Muscle of leg (tissue), 11 donors: ENCODE results near the gene MALRD1. TPM values are rescaled to one million over a fixed set of nuclear protein-coding genes. Genes with fewer than 3 reads are reported as not detected.

Experiments used
- DNase-seq: peaks from one replicate; pipeline ENCODE4 v3.0.0; 2013
- H3K27ac ChIP-seq: one replicate; pipeline ENCODE4 v1.5.1; 2013; ENCODE audit warnings: mild to moderate bottlenecking, low read length, control low read depth
- H3K27me3 ChIP-seq: one replicate; pipeline ENCODE4 v1.6.1; 2013; ENCODE audit warnings: low read length; ENCODE audit not compliant: control insufficient read depth, insufficient read depth
- H3K36me3 ChIP-seq: one replicate; pipeline ENCODE4 v1.6.1; 2013; ENCODE audit warnings: low read length; ENCODE audit not compliant: control insufficient read depth, insufficient read depth
- H3K4me1 ChIP-seq: one replicate; pipeline ENCODE4 v1.6.1; 2013; ENCODE audit warnings: low read length; ENCODE audit not compliant: control insufficient read depth, insufficient read depth
- H3K4me3 ChIP-seq: one replicate; pipeline ENCODE4 v1.5.1; 2013; ENCODE audit warnings: low read length, control low read depth
- H3K9me3 ChIP-seq: replicated peaks from 2 replicates; pipeline ENCODE4 v1.6.1; 2013; ENCODE audit warnings: low read depth, low read length; ENCODE audit not compliant: control insufficient read depth
- WGBS: methylation state at CpG from one replicate; pipeline ENCODE4 v1.1.5; 2013; ENCODE audit warnings: missing lambda C conversion rate; ENCODE audit not compliant: insufficient coverage; 5-methylcytosine and 5-hydroxymethylcytosine counted together
- polyA plus RNA-seq, 8 donors: library from polyadenylated mRNA; unstranded; fragments of 120-200 nt; gene quantifications; one replicate each; pipeline versions ENCODE4 v1.2.1 to v1.2.3, GENCODE V29; 2013; ENCODE audit warnings: inconsistent platforms in 1 of 8, low replicate concordance in 1 of 8; ENCODE audit not compliant: insufficient read length in 8 of 8, insufficient read depth in 1 of 8
- total RNA-seq: library from RNA; stranded (reverse); fragments of 120-200 nt; gene quantifications from one replicate; pipeline ENCODE4 v1.2.4, GENCODE V29; 2013

MALRD1 gene
- total and polyA plus RNA-seq, 9 donors: 0.45 to 6.2 (median 1.0) TPM

GRCh38 chr10:19616966-19617365, 568.4 kb downstream of the MALRD1 start:
- H3K27ac ChIP-seq: no peak overlapping the region
- no peaks in the 10 kb centered on the region for H3K4me1 ChIP-seq
- H3K9me3 ChIP-seq: no peaks in the 10 kb centered on the region
- no peaks in the 10 kb centered on the region for H3K36me3 ChIP-seq
- H3K27me3 ChIP-seq: no peaks in the 10 kb centered on the region
- peak; percentile 55 for DNase-seq
- no peak overlapping the region for H3K4me3 ChIP-seq
- WGBS: no CpG with 5 or more reads among the region's 2 CpGs

GRCh38 chr10:19620811-19621210, 572.2 kb downstream of the MALRD1 start:
- Histone ChIP-seq H3K4me3 (no peak overlapping the region), H3K27me3 (no peaks in the 10 kb centered on the region), H3K36me3 (no peaks in the 10 kb centered on the region), H3K4me1 (no peaks in the 10 kb centered on the region), H3K9me3 (no peaks in the 10 kb centered on the region), H3K27ac (no peak overlapping the region)
- DNase-seq: peak; percentile 43

- Histone ChIP-seq H3K36me3 (no peaks in the 10 kb centered on the region), H3K27ac (no peak overlapping the region), H3K4me3 (no peak overlapping the region), H3K27me3 (no peaks in the 10 kb centered on the region), H3K4me1 (no peaks in the 10 kb centered on the region), H3K9me3 (no peaks in the 10 kb centered on the region)
- DNase-seq: no peak
These were observed 574.7 kb downstream of the MALRD1 start for GRCh38 chr10:19623321-19623720.

- H3K27ac ChIP-seq: no peak overlapping the region
- peaks cover 4% of the 10 kb centered on the region for H3K4me1 ChIP-seq
- DNase-seq: peak; percentile 57
- no CpG with 5 or more reads among the region's 3 CpGs for WGBS
- no peaks in the 10 kb centered on the region for H3K9me3 ChIP-seq
- H3K36me3 ChIP-seq: no peaks in the 10 kb centered on the region
- no peak overlapping the region for H3K4me3 ChIP-seq
- no peaks in the 10 kb centered on the region for H3K27me3 ChIP-seq
These were observed 577.6 kb downstream of the MALRD1 start for GRCh38 chr10:19626156-19626555.

GRCh38 chr10:19628767-19629560, 580.4 kb downstream of the MALRD1 start:
- H3K27ac ChIP-seq: peak overlapping the region; percentile 78
- no peak for DNase-seq
- no peak overlapping the region for H3K4me3 ChIP-seq
- WGBS: 100% methylated on average over 1 of the region's 7 CpGs
- no peaks in the 10 kb centered on the region for H3K27me3 ChIP-seq
- H3K9me3 ChIP-seq: no peaks in the 10 kb centered on the region
- peaks cover 4% of the 10 kb centered on the region for H3K4me1 ChIP-seq
- no peaks in the 10 kb centered on the region for H3K36me3 ChIP-seq

- H3K9me3 ChIP-seq: no peaks in the 10 kb centered on the region
- peak overlapping the region; percentile 78 for H3K27ac ChIP-seq
- peaks cover 4% of the 10 kb centered on the region for H3K4me1 ChIP-seq
- no peaks in the 10 kb centered on the region for H3K36me3 ChIP-seq
- H3K27me3 ChIP-seq: no peaks in the 10 kb centered on the region
- WGBS: 18% methylated on average over 4 of the region's 6 CpGs
- DNase-seq: peak; percentile 96
- no peak overlapping the region for H3K4me3 ChIP-seq
These were observed 581.0 kb downstream of the MALRD1 start for GRCh38 chr10:19629567-19629966.

- Histone ChIP-seq H3K4me3 (no peak overlapping the region), H3K4me1 (no peaks in the 10 kb centered on the region), H3K27me3 (no peaks in the 10 kb centered on the region), H3K9me3 (no peaks in the 10 kb centered on the region), H3K27ac (no peak overlapping the region), H3K36me3 (no peaks in the 10 kb centered on the region)
- WGBS: 88% methylated on average over 3 of the region's 5 CpGs
- no peak for DNase-seq
These were observed 585.6 kb downstream of the MALRD1 start for GRCh38 chr10:19634163-19634562.

GRCh38 chr10:19638182-19638895, 589.7 kb downstream of the MALRD1 start:
- DNase-seq: peak; percentile 80
- Histone ChIP-seq H3K36me3 (no peaks in the 10 kb centered on the region), H3K9me3 (no peaks in the 10 kb centered on the region), H3K4me3 (peak overlapping the region; percentile 5), H3K4me1 (no peaks in the 10 kb centered on the region), H3K27ac (peak overlapping the region; percentile 21), H3K27me3 (no peaks in the 10 kb centered on the region)
- no CpG with 5 or more reads among the region's 1 CpG for WGBS

- no peaks in the 10 kb centered on the region for H3K9me3 ChIP-seq
- H3K27me3 ChIP-seq: no peaks in the 10 kb centered on the region
- no peaks in the 10 kb centered on the region for H3K4me1 ChIP-seq
- H3K36me3 ChIP-seq: no peaks in the 10 kb centered on the region
- WGBS: no CpG with 5 or more reads among the region's 3 CpGs
- no peak for DNase-seq
- peak overlapping the region; percentile 21 for H3K27ac ChIP-seq
- H3K4me3 ChIP-seq: no peak overlapping the region
These were observed 590.3 kb downstream of the MALRD1 start for GRCh38 chr10:19638896-19639233.

GRCh38 chr10:19640566-19641263, 592.1 kb downstream of the MALRD1 start:
- Histone ChIP-seq H3K36me3 (no peaks in the 10 kb centered on the region), H3K4me1 (no peaks in the 10 kb centered on the region), H3K4me3 (no peak overlapping the region), H3K27me3 (no peaks in the 10 kb centered on the region), H3K27ac (no peak overlapping the region), H3K9me3 (no peaks in the 10 kb centered on the region)
- no CpG with 5 or more reads among the region's 3 CpGs for whole genome bisulfite sequencing
- DNase-seq: no peak
